Astrocyte (in vitro differentiated cells and primary cell): ENCODE data around the gene WDR7. TPM values are rescaled to one million over a fixed set of nuclear protein-coding genes. Genes with fewer than 3 reads are reported as not detected.

Source experiments
- DNase-seq: peaks from one replicate; pipeline ENCODE4 v3.0.0-alpha.2; 2010; ENCODE audit warnings: low read depth
- FAIRE-seq: peaks from 2 replicates; lab custom pipeline; 2011; peaks lifted over from hg19 to GRCh38; lab: Jason Lieb, UNC
- H2AFZ ChIP-seq: 2 replicates; pipeline ENCODE4 v1.6.0; 2012; ENCODE audit warnings: low read depth, low read length, inconsistent platforms
- H3K27ac ChIP-seq: 2 replicates; pipeline ENCODE4 v1.5.1; 2011; ENCODE audit warnings: low read depth, low read length, inconsistent platforms
- H3K27me3 ChIP-seq: 2 replicates; pipeline ENCODE4 v1.6.0; 2011; ENCODE audit warnings: low read length, inconsistent platforms; ENCODE audit not compliant: insufficient read depth
- H3K36me3 ChIP-seq: 2 replicates; pipeline ENCODE4 v1.5.1; 2011; ENCODE audit warnings: low read length, inconsistent platforms; ENCODE audit not compliant: insufficient read depth
- H3K4me1 ChIP-seq: 2 replicates; pipeline ENCODE4 v1.5.1; 2011; ENCODE audit warnings: low read length, inconsistent platforms; ENCODE audit not compliant: insufficient read depth
- H3K4me2 ChIP-seq: 2 replicates; pipeline ENCODE4 v1.6.0; 2012; ENCODE audit warnings: low read length, inconsistent platforms
- H3K4me3 ChIP-seq: 2 replicates; pipeline ENCODE4 v1.5.1; 2011; ENCODE audit warnings: low read depth, mild to moderate bottlenecking, low read length, inconsistent platforms; ENCODE audit not compliant: insufficient read depth
- H3K79me2 ChIP-seq: 2 replicates; pipeline ENCODE4 v1.6.0; 2012; ENCODE audit warnings: mild to moderate bottlenecking, low read length, inconsistent platforms; ENCODE audit not compliant: insufficient read depth
- H3K9ac ChIP-seq: 2 replicates; pipeline ENCODE4 v1.6.0; 2012; ENCODE audit warnings: mild to moderate bottlenecking, low read length, inconsistent platforms
- H3K9me3 ChIP-seq: 2 replicates; pipeline ENCODE4 v1.5.1; 2012; ENCODE audit warnings: low read depth, mild to moderate bottlenecking, low read length, inconsistent platforms; ENCODE audit not compliant: insufficient read depth
- H4K20me1 ChIP-seq: 2 replicates; pipeline ENCODE4 v1.6.0; 2012; ENCODE audit warnings: low read length, inconsistent platforms; ENCODE audit not compliant: insufficient read depth
- H3K27ac Mint-ChIP-seq: one replicate; pipeline ENCODE4 v1.8.0; 2021; ENCODE audit warnings: mild to moderate bottlenecking, mixed read lengths; ENCODE audit not compliant: unreplicated experiment
- H3K27me3 Mint-ChIP-seq: one replicate; pipeline ENCODE4 v1.8.0; 2021; ENCODE audit warnings: low read depth, mixed read lengths; ENCODE audit not compliant: unreplicated experiment
- H3K36me3 Mint-ChIP-seq: one replicate; pipeline ENCODE4 v1.8.0; 2021; ENCODE audit warnings: low read depth, mixed read lengths; ENCODE audit not compliant: unreplicated experiment
- H3K4me1 Mint-ChIP-seq: one replicate; pipeline ENCODE4 v1.8.0; 2021; ENCODE audit warnings: low read depth, mixed read lengths; ENCODE audit not compliant: unreplicated experiment
- H3K4me3 Mint-ChIP-seq: one replicate; pipeline ENCODE4 v1.8.0; 2021; ENCODE audit warnings: mild to moderate bottlenecking, moderate library complexity, mixed read lengths; ENCODE audit not compliant: unreplicated experiment
- H3K9me3 Mint-ChIP-seq: one replicate; pipeline ENCODE4 v1.8.0; 2021; ENCODE audit warnings: mild to moderate bottlenecking, mixed read lengths; ENCODE audit not compliant: unreplicated experiment
- CTCF ChIP-seq: IDR thresholded peaks from 2 replicates; pipeline ENCODE4 v1.5.1; 2011; ENCODE audit warnings: low read depth, mild to moderate bottlenecking, inconsistent platforms, low read length, moderate library complexity; ENCODE audit not compliant: insufficient read depth
- EZH2 ChIP-seq: IDR thresholded peaks from 2 replicates; pipeline ENCODE4 v1.6.1; 2012; ENCODE audit warnings: mild to moderate bottlenecking, low read length, inconsistent platforms; ENCODE audit not compliant: insufficient read depth
- total RNA-seq: library from RNA; stranded (reverse); gene quantifications from 2 replicates; pipeline ENCODE4 v1.2.1, GENCODE V29; 2021

WDR7 gene
- total RNA-seq, 1 donor from 2014 or later: 16.9 TPM

GRCh38 chr18:56934906-56935305 is 283.7 kb downstream of the WDR7 start:
- Histone ChIP-seq H2AFZ (no peak overlapping the region), H3K9me3 (no peaks in the 10 kb centered on the region), H3K4me1 (no peaks in the 10 kb centered on the region), H3K36me3 (no peaks in the 10 kb centered on the region), H4K20me1 (no peaks in the 10 kb centered on the region), H3K27me3 (no peaks in the 10 kb centered on the region), H3K27ac (no peak overlapping the region), H3K4me3 (no peak overlapping the region), H3K9ac (no peak overlapping the region), H3K4me2 (no peak overlapping the region), H3K79me2 (no peaks in the 10 kb centered on the region)
- Mint-ChIP-seq H3K27me3 (no peaks in the 10 kb centered on the region), H3K4me1 (peaks cover 4% of the 10 kb centered on the region), H3K4me3 (no peak overlapping the region), H3K27ac (no peak overlapping the region), H3K9me3 (no peaks in the 10 kb centered on the region), H3K36me3 (peaks cover 3% of the 10 kb centered on the region)
- FAIRE-seq: no peak
- no peak for TF ChIP-seq CTCF
- no peak for TF ChIP-seq EZH2
- no peak for DNase-seq

- no peak overlapping the region for H3K4me3 Mint-ChIP-seq
- H3K9ac ChIP-seq: no peak overlapping the region
- no peaks in the 10 kb centered on the region for H3K79me2 ChIP-seq
- H3K4me2 ChIP-seq: no peak overlapping the region
- no peak overlapping the region for H2AFZ ChIP-seq
- no peaks in the 10 kb centered on the region for H4K20me1 ChIP-seq
- no peak overlapping the region for H3K27ac ChIP-seq
- FAIRE-seq (no peak), DNase-seq (no peak)
- peaks cover 3% of the 10 kb centered on the region for H3K36me3 Mint-ChIP-seq
- no peaks in the 10 kb centered on the region for H3K9me3 Mint-ChIP-seq
- no peaks in the 10 kb centered on the region for H3K9me3 ChIP-seq
- TF ChIP-seq CTCF (no peak), EZH2 (no peak)
- no peaks in the 10 kb centered on the region for H3K36me3 ChIP-seq
- no peak overlapping the region for H3K27ac Mint-ChIP-seq
- no peaks in the 10 kb centered on the region for H3K27me3 ChIP-seq
- H3K4me1 ChIP-seq: no peaks in the 10 kb centered on the region
- H3K27me3 Mint-ChIP-seq: no peaks in the 10 kb centered on the region
- H3K4me3 ChIP-seq: no peak overlapping the region
- H3K4me1 Mint-ChIP-seq: peaks cover 5% of the 10 kb centered on the region
Observed at GRCh38 chr18:56935434-56936040, 284.4 kb downstream of the WDR7 start.

- H3K4me1 Mint-ChIP-seq: peaks cover 7% of the 10 kb centered on the region
- Histone ChIP-seq H3K27me3 (no peaks in the 10 kb centered on the region), H3K9ac (no peak overlapping the region), H3K4me3 (no peak overlapping the region), H3K4me2 (no peak overlapping the region), H3K9me3 (no peaks in the 10 kb centered on the region), H3K79me2 (no peaks in the 10 kb centered on the region), H3K36me3 (no peaks in the 10 kb centered on the region), H2AFZ (no peak overlapping the region), H3K4me1 (no peaks in the 10 kb centered on the region), H4K20me1 (no peaks in the 10 kb centered on the region), H3K27ac (no peak overlapping the region)
- H3K27ac Mint-ChIP-seq: no peak overlapping the region
- DNase-seq (no peak), FAIRE-seq (no peak)
- no peaks in the 10 kb centered on the region for H3K27me3 Mint-ChIP-seq
- TF ChIP-seq EZH2 (no peak), CTCF (no peak)
- peaks cover 3% of the 10 kb centered on the region for H3K36me3 Mint-ChIP-seq
- H3K9me3 Mint-ChIP-seq: no peaks in the 10 kb centered on the region
- no peak overlapping the region for H3K4me3 Mint-ChIP-seq
Observed at GRCh38 chr18:56936457-56936856, 285.3 kb downstream of the WDR7 start.
